K562 (cell line): ENCODE measurements around the gene IQUB. TPM values are rescaled to one million over a fixed set of nuclear protein-coding genes. Genes with fewer than 3 reads are reported as not detected.

Experiments
- RAD51 ChIP-seq: fragments of 450-650 bp; IDR thresholded peaks from 2 replicates; pipeline ENCODE4 v1.7.1; 2016; ENCODE audit warnings: low read depth, mild to moderate bottlenecking, borderline replicate concordance
- SAFB ChIP-seq: fragments of 200-400 bp; formaldehyde crosslinking; IDR thresholded peaks from 2 replicates; pipeline ENCODE4 v1.6.1; 2017; ENCODE audit warnings: low read depth, low read length, borderline replicate concordance
- SIN3B ChIP-seq: fragments of 450-650 bp; IDR thresholded peaks from 2 replicates; pipeline ENCODE4 v1.6.1; 2017; ENCODE audit warnings: low read depth, mild to moderate bottlenecking, moderate library complexity
- ZNF408 ChIP-seq: fragments of 250-450 bp; sonication (Bioruptor Pico); IDR thresholded peaks from 2 replicates; pipeline ENCODE4 v1.4.0; 2020; ENCODE audit warnings: low read depth, mild to moderate bottlenecking, moderate library complexity
- ZNF444 ChIP-seq: fragments of 250-450 bp; sonication (Bioruptor Pico); IDR thresholded peaks from 2 replicates; pipeline ENCODE4 v1.4.0; 2020; ENCODE audit warnings: mild to moderate bottlenecking, moderate library complexity
- polyA plus RNA-seq, 8 experiments: library from polyadenylated mRNA; depleted of rRNA in 4 of 8; stranded (reverse) in 5 of 8; unstranded in 3 of 8; fragments of >200 nt; fragmentation: Nextera tagmentation in 2 of 8; fragmentation: Illumina TruSeq in 1 of 8; extraction: Ambion mirVana in 2 of 8; extraction: Trizol in 1 of 8; gene quantifications; 2 replicates each; pipeline versions ENCODE4 v1.2.1 to v1.2.3, GENCODE V29; 2011 to 2014; ENCODE audit warnings: inconsistent platforms in 1 of 8, missing spikeins in 1 of 8
- total RNA-seq, 7 experiments: library from RNA; depleted of rRNA in 6 of 7; stranded (reverse); fragments of >200 nt in 6 of 7; fragmentation: Illumina TruSeq in 2 of 7; extraction: Trizol in 2 of 7; gene quantifications; 2 replicates each; pipeline versions ENCODE4 v1.2.1 to v1.2.3, GENCODE V29; 2011 to 2021; ENCODE audit warnings: low replicate concordance in 1 of 7
- TF ChIP-seq, protein P1 (sequence below): fragments of 450-650 bp; IDR thresholded peaks from 2 replicates; pipeline ENCODE4 v1.6.1; 2016; ENCODE audit warnings: low read depth
- TF ChIP-seq, protein P2 (sequence below): sonication (generic); formaldehyde crosslinking; IDR thresholded peaks from 2 replicates; pipeline ENCODE4 v1.8.1; 2023; ENCODE audit warnings: missing genetic modification reagents, mild to moderate bottlenecking, borderline replicate concordance
- TF ChIP-seq, protein P3 (sequence below), 2 experiments: IDR thresholded peaks; 2 replicates each; pipeline ENCODE4 v1.6.1; 2012; ENCODE audit warnings: improper control_type of control experiment in 2 of 2, low read depth in 2 of 2, low read length in 2 of 2, borderline replicate concordance in 1 of 2

The IQUB gene
- total and polyA plus RNA-seq, 9 of the 15 experiments (the other 6 are each of a cell fraction or from before 2014, with no cell fraction given): 0.62 to 2.6 (median 1.4) TPM

DNA sequence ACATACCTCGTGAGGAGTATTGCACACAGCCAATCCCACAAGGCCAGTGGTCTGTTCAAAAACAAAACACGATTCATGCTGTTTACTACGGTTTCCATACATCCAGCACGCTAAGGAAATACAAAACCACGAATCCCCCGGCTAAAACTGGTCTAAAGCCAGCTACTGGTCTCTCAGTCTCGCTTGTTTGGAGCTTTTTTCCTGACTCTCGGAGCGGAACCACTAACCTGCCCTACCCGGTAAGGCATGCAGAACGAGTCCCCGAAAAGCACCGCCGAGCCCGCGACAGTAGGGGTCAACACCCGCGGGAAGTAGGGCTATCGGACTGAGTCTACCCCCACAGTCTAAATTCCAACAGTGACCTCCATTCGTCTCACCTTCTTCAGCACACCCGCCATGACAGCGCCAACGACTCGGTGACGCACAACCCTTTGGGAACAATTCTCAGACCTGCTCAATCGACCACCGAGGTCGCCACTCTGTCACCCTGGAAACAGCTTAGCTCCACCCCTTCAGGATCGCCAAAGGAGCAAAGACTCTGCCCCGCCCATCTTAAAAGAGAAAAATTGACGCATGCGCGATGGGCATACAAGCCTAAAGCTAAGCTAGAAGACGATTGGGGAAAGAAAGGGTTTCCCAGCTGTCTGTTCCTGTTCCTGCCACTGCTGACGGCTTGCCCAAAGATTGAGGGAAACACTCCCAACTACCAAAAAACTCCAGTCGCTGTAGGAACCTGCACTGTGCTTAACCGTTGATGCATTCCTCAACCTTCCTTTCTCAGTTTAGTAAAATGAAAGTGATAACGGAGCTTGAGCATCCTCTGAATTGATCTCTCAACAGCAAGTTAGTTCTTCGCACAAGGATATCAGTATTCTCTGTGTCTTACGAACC is 23.2 kb upstream of the IQUB start, which contains the start of gene NDUFA5 (continued):
- TF ChIP-seq, protein P1, sequence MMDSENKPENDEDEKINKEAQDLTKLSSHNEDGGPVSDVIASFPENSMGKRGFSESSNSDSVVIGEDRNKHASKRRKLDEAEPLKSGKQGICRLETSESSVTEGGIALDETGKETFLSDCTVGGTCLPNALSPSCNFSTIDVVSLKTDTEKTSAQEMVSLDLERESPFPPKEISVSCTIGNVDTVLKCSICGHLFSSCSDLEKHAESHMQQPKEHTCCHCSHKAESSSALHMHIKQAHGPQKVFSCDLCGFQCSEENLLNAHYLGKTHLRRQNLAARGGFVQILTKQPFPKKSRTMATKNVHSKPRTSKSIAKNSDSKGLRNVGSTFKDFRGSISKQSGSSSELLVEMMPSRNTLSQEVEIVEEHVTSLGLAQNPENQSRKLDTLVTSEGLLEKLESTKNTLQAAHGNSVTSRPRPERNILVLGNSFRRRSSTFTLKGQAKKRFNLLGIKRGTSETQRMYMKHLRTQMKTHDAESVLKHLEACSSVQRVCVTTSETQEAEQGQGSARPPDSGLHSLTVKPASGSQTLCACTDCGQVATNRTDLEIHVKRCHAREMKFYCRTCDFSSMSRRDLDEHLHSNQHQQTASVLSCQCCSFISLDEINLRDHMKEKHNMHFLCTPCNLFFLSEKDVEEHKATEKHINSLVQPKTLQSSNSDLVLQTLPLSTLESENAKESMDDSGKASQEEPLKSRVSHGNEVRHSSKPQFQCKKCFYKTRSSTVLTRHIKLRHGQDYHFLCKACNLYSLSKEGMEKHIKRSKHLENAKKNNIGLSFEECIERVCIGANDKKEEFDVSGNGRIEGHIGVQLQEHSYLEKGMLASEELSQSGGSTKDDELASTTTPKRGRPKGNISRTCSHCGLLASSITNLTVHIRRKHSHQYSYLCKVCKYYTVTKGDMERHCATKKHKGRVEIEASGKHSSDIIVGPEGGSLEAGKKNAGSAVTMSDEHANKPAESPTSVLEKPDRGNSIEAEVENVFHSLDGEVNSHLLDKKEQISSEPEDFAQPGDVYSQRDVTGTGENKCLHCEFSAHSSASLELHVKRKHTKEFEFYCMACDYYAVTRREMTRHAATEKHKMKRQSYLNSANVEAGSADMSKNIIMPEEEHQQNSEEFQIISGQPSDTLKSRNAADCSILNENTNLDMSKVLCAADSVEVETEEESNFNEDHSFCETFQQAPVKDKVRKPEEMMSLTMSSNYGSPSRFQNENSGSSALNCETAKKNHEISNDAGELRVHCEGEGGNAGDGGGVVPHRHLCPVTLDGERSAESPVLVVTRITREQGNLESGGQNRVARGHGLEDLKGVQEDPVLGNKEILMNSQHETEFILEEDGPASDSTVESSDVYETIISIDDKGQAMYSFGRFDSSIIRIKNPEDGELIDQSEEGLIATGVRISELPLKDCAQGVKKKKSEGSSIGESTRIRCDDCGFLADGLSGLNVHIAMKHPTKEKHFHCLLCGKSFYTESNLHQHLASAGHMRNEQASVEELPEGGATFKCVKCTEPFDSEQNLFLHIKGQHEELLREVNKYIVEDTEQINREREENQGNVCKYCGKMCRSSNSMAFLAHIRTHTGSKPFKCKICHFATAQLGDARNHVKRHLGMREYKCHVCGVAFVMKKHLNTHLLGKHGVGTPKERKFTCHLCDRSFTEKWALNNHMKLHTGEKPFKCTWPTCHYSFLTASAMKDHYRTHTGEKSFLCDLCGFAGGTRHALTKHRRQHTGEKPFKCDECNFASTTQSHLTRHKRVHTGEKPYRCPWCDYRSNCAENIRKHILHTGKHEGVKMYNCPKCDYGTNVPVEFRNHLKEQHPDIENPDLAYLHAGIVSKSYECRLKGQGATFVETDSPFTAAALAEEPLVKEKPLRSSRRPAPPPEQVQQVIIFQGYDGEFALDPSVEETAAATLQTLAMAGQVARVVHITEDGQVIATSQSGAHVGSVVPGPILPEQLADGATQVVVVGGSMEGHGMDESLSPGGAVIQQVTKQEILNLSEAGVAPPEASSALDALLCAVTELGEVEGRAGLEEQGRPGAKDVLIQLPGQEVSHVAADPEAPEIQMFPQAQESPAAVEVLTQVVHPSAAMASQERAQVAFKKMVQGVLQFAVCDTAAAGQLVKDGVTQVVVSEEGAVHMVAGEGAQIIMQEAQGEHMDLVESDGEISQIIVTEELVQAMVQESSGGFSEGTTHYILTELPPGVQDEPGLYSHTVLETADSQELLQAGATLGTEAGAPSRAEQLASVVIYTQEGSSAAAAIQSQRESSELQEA: no peak
- TF ChIP-seq, protein P2, sequence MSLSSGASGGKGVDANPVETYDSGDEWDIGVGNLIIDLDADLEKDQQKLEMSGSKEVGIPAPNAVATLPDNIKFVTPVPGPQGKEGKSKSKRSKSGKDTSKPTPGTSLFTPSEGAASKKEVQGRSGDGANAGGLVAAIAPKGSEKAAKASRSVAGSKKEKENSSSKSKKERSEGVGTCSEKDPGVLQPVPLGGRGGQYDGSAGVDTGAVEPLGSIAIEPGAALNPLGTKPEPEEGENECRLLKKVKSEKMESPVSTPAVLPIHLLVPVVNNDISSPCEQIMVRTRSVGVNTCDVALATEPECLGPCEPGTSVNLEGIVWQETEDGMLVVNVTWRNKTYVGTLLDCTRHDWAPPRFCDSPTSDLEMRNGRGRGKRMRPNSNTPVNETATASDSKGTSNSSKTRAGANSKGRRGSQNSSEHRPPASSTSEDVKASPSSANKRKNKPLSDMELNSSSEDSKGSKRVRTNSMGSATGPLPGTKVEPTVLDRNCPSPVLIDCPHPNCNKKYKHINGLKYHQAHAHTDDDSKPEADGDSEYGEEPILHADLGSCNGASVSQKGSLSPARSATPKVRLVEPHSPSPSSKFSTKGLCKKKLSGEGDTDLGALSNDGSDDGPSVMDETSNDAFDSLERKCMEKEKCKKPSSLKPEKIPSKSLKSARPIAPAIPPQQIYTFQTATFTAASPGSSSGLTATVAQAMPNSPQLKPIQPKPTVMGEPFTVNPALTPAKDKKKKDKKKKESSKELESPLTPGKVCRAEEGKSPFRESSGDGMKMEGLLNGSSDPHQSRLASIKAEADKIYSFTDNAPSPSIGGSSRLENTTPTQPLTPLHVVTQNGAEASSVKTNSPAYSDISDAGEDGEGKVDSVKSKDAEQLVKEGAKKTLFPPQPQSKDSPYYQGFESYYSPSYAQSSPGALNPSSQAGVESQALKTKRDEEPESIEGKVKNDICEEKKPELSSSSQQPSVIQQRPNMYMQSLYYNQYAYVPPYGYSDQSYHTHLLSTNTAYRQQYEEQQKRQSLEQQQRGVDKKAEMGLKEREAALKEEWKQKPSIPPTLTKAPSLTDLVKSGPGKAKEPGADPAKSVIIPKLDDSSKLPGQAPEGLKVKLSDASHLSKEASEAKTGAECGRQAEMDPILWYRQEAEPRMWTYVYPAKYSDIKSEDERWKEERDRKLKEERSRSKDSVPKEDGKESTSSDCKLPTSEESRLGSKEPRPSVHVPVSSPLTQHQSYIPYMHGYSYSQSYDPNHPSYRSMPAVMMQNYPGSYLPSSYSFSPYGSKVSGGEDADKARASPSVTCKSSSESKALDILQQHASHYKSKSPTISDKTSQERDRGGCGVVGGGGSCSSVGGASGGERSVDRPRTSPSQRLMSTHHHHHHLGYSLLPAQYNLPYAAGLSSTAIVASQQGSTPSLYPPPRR (CRISPR knock-in tag): no peak
- TF ChIP-seq, protein P3, sequence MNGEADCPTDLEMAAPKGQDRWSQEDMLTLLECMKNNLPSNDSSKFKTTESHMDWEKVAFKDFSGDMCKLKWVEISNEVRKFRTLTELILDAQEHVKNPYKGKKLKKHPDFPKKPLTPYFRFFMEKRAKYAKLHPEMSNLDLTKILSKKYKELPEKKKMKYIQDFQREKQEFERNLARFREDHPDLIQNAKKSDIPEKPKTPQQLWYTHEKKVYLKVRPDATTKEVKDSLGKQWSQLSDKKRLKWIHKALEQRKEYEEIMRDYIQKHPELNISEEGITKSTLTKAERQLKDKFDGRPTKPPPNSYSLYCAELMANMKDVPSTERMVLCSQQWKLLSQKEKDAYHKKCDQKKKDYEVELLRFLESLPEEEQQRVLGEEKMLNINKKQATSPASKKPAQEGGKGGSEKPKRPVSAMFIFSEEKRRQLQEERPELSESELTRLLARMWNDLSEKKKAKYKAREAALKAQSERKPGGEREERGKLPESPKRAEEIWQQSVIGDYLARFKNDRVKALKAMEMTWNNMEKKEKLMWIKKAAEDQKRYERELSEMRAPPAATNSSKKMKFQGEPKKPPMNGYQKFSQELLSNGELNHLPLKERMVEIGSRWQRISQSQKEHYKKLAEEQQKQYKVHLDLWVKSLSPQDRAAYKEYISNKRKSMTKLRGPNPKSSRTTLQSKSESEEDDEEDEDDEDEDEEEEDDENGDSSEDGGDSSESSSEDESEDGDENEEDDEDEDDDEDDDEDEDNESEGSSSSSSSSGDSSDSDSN (IDR thresholded peaks at IDR 0.05; ENCODE audit: borderline replicate concordance in 1 of 2, low read depth in 2 of 2, low read length in 2 of 2): no peak
- no peak for TF ChIP-seq ZNF408
- TF ChIP-seq SIN3B: peak; percentile 89
- no peak for TF ChIP-seq SAFB
- TF ChIP-seq ZNF444 (CRISPR knock-in tag): no peak
- TF ChIP-seq RAD51: no peak
